GM21786 (cell line): ENCODE data around the gene PLEKHN1.
"Not testable (repeated sequence)": the region's sequence is repeated elsewhere in the genome, so short reads cannot be mapped to it uniquely, and the experiment has no call there.

Source experiments
- ATAC-seq: cut with Tn5 transposase; IDR thresholded peaks from one replicate; pipeline ENCODE4 v1.9.1; 2021; ENCODE audit not compliant: unreplicated experiment

The PLEKHN1 gene

GRCh38 chr1:973459-974292, 7.4 kb downstream of the PLEKHN1 start:
- ATAC-seq: no peak

GRCh38 chr1:974293-974640, 8.0 kb downstream of the PLEKHN1 start:
- no peak for ATAC-seq

DNA sequence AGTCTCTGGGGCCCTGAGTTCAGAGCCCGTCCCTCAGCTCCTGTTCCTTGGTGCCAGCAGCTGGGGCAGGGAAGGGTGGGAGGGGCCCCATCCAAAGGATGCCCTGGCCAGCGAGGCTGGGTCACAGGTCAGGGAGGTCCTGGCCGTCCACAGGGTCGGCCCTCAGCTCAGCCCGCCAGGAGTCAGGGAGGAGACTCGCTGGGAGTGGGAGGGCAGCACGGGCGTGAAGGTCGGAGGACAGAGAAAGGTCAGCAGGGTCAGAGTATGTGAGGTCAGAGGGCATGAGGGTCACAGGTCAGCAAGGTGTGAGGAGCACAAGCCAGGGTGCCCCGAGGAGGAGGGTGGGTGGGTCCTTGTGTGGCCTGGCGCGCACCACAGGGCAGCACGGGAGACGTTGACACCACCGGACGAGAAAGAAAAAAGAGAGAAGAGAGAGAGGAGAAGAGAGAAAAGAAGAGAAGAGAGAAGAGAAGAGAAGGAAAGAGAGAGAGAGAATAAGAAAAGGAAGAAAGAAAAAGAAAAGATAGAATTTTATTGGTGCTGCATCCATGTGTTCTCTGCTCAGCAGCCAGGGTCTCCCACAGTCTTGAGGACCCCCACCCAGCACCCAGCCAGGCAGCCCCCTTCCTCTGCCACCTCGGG, 8.5 kb downstream of the PLEKHN1 start:
- no peak for ATAC-seq

DNA sequence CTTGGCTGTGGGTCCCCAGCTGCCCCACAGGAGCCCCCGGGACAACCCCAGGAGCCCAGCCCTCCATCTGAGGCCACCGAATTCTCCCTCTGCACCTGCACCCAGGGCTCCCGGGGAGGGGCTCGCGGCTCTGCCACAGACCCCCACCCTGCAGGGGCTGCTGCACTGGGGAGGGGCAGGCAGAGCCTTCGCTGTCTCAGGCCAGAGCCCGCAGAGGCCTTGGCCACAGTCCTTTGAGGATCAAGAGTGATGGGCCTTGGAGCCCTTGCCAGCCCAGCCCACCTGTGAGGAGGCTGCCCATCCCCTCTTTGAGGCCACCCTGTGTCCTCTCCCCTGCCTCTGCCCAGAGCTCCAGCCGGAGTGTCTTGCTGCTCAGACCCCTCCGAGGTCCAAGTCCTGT, 9.1 kb downstream of the PLEKHN1 start:
- no peak for ATAC-seq

DNA sequence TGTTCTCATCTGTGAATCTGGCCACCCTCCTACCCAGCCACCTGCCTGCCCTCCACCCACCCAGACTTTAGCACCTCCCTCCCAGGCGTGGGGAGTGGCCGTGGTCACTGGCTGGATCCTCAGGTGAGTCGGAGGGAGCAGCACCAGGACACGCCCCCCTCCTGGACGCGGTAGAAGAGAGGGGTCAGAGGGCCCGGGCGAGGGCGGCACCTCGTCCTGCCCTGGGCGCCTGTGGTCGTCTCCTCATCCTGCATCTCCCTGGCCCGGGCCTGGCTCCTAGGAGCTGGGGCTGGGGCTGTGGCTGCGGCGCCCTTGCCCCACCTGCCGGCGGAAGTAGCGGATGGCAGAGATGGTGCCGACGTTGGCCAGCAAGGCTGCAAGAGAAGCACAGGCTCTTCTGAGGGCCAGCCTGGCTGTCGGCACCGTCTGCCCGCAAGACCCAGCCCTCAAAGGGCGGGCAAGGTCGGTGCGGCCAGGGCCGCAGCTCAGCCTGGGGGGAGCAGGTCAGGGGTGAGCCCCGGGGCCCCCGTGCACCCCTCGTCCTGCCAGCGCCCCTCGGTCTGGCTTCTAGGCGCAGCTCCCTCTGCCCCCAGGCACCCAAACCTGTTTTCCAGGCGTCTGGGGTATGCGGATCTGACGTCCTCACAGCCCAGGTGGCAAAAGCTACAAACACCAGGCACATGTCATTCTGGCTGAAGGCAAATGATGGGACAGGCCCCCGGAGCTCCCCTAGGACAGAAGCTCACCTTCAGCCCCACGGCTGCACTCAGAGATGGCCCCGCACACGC, 9.8 kb downstream of the PLEKHN1 start:
- no peak for ATAC-seq

DNA sequence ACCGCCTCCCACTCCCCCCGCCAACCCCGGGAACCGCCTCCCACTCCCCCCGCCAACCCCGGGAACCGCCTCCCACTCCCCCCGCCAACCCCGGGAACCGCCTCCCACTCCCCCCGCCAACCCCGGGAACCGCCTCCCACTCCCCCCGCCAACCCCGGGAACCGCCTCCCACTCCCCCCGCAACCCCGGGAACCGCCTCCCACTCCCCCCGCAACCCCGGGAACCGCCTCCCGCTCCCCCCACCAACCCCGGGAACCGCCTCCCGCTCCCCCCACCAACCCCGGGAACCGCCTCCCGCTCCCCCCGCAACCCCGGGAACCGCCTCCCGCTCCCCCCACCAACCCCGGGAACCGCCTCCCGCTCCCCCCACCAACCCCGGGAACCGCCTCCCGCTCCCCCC, 10.5 kb downstream of the PLEKHN1 start:
- not testable (repeated sequence) for ATAC-seq

GRCh38 chr1:978069-978834, 12.0 kb downstream of the PLEKHN1 start:
- no peak for ATAC-seq

DNA sequence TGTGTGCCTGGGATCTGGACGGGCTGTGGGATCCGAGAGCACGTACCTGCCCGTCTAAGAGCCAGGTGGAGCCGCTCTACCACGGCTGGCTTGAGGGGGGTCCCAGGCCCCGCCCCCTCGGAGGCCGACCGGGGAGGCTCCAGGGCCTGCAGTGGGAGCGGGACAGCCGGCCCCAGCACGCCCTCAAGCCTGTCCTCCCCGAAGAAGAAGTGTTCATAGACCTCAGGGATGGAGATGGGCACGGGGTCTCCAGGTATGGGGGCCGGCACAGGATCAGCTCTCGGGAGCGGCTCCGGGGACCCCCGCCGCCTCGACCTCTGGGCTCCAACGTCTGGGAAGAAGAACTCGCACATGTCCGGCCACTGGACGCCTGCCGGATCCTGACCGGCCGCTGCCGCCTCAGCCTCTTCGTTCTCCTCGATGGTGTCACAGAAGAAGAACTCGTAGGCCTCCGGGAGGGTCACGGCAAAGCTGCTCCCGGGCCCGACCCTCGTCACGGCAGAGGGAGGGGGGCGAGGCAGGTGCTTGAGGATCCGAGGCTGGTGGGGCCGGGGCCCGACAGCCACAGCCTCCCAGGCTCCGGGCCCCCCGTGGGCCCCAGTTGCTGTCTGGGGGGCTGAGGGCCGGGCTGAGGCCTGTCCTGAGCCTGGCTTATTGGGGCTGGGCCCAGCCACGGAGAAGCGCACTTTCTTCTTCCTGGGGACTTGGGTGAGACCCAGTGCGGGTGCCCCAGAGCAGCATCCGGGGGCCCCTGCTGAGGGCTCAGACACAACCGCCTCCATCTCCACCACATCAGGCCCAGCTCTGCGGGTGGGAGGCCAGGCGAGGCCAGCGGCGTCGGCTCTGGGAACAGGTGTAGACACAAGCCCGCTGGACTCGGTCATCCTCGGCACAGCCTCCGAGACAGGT, 12.8 kb downstream of the PLEKHN1 start:
- no peak for ATAC-seq

DNA sequence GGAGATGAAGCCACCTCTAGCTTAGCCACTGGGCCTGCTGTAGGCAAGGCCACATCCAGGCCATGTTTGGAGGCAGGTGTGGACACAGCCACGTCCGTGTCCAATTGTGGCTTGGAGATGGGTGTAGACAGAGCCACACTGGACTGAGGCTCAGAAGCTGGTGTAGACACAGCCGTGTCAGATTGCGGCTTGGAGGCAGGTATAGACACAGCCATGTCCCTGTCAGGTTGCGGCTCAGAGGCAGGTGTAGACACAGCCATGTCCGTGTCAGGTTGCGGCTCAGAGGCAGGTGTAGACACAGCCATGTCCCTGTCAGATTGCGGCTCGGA, 13.4 kb downstream of the PLEKHN1 start:
- ATAC-seq: no peak

- ATAC-seq: no peak
Observed at GRCh38 chr1:980137-980571, 13.9 kb downstream of the PLEKHN1 start.

- ATAC-seq: no peak
Observed at GRCh38 chr1:980602-981395, 14.5 kb downstream of the PLEKHN1 start.

GRCh38 chr1:981491-981954, 15.2 kb downstream of the PLEKHN1 start:
- ATAC-seq: no peak

DNA sequence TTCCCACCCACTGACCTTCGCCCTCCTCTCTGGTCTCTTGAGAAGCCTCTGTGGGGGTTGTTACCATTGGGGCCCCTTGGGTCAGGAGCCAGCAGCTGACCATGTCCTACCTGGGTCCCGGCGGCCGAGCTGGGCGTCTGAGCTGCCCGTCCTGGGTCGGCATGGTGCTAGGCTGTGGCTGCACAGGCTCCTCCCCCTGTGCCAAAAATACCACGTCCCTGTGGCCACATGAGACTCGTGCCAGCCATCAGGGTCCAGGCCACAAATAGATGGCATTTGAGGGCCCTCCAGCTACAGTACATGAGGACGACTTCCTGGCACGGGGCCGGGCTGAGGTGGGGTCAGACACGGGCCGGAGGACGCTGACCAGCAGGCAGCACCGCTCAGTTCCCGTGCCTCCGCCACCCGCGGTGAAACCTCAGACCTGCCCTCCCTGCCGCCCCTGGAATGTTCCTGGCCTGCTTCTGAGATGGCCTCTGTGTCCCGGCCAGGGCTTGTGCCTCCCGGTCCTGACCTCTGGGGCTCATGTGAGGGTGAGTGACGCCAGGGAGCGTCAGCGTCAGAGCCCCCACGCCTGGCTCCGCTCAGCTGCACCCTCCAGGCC, 15.8 kb downstream of the PLEKHN1 start, which contains the start of gene PERM1:
Gene PERM1, minus strand, starts transcription at position 139 of the 604 bp plus-strand sequence. CDS start 1,064 bp downstream, outside the sequence.
- ATAC-seq: no peak

GRCh38 chr1:982765-983436, 16.6 kb downstream of the PLEKHN1 start:
- no peak for ATAC-seq

DNA sequence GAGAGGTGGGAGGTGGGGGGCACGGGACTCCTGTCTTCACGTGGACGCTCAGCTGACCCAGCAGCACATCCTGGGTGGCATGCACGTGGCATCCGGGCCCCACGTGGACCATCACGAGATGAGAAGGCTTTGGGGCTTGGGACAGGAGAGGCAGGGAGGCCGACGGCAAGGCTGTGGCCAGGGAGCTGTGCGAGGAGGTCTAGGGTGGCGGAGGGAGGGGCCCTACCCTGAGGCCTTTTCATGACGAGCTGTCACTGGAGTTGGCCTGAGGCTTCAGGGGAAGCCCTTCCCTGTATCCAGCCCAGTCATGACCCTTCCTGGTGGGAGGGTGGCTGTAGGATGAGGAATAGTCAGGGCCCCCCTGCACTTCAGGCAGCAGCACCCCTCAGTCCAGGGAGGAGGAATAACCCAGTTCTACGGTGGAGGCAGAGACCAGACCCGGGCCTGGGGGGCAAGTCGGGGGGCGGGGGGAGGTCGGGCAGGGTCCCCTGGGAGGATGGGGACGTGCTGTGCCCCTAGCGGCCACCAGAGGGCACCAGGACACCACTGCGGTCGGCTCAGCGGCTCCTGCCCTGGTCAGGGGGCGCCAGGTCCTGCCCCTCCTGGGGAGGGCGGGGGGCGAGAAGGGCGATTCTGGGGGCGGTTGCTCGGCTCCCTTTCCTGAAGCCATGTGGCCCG, 17.7 kb downstream of the PLEKHN1 start:
- no peak for ATAC-seq

GRCh38 chr1:984476-984814, 18.2 kb downstream of the PLEKHN1 start:
- ATAC-seq: no peak

- ATAC-seq: no peak
Observed at GRCh38 chr1:985126-985525, 18.8 kb downstream of the PLEKHN1 start.

- not testable (repeated sequence) for ATAC-seq
Observed at GRCh38 chr1:988061-988460, 21.8 kb downstream of the PLEKHN1 start.
